HG02870 (cell line): ENCODE data around the gene GGA1.
"Not testable (repeated sequence)": the region's sequence is repeated elsewhere in the genome, so short reads cannot be mapped to it uniquely, and the experiment has no call there.

Experiments
- ATAC-seq: cut with Tn5 transposase; IDR thresholded peaks from one replicate; pipeline ENCODE4 v1.9.1; 2021; ENCODE audit warnings: mild to moderate bottlenecking, moderate library complexity; ENCODE audit not compliant: unreplicated experiment

Gene GGA1

GRCh38 chr22:37647928-37648327 lies 39.3 kb downstream of the GGA1 start:
- no peak for ATAC-seq

GRCh38 chr22:37650463-37651136 lies 42.0 kb downstream of the GGA1 start:
- ATAC-seq, result no peak

- no peak for ATAC-seq
These were observed 46.1 kb downstream of the GGA1 start for GRCh38 chr22:37654563-37655251.

GRCh38 chr22:37655252-37655563 lies 46.6 kb downstream of the GGA1 start:
- no peak for ATAC-seq

- not testable (repeated sequence) for ATAC-seq
These were observed 47.9 kb downstream of the GGA1 start for GRCh38 chr22:37656583-37656982.

GRCh38 chr22:37657590-37658132 lies 49.0 kb downstream of the GGA1 start:
- ATAC-seq, result no peak

GRCh38 chr22:37658133-37659065 lies 49.8 kb downstream of the GGA1 start, which contains the start of gene PDXP:
TSS of gene PDXP (plus strand) at chr22:37658723. CDS start at chr22:37658783, 60 bp downstream.
- peak; percentile 89 for ATAC-seq

GRCh38 chr22:37659066-37659896 lies 50.6 kb downstream of the GGA1 start:
- no peak for ATAC-seq

- no peak for ATAC-seq
These were observed 51.5 kb downstream of the GGA1 start for GRCh38 chr22:37659897-37660708.

GRCh38 chr22:37660709-37661045 lies 52.0 kb downstream of the GGA1 start:
- ATAC-seq, result no peak

GRCh38 chr22:37661160-37661924 lies 52.7 kb downstream of the GGA1 start:
- no peak for ATAC-seq

GRCh38 chr22:37662039-37662438 lies 53.4 kb downstream of the GGA1 start:
- ATAC-seq, result no peak

- ATAC-seq, result no peak
These were observed 55.0 kb downstream of the GGA1 start for GRCh38 chr22:37663521-37664140.

GRCh38 chr22:37664249-37665101 lies 55.8 kb downstream of the GGA1 start:
- no peak for ATAC-seq

GRCh38 chr22:37665487-37665886 lies 56.9 kb downstream of the GGA1 start:
- ATAC-seq, result no peak

GRCh38 chr22:37669586-37669985 lies 61.0 kb downstream of the GGA1 start:
- no peak for ATAC-seq

GRCh38 chr22:37672206-37672919 lies 63.7 kb downstream of the GGA1 start:
- no peak for ATAC-seq
